Natural killer cell (primary cell): ENCODE results near the gene LRPPRC. TPM values are rescaled to one million over a fixed set of nuclear protein-coding genes. Genes with fewer than 3 reads are reported as not detected.
"Not testable (repeated sequence)": the region's sequence is repeated elsewhere in the genome, so short reads cannot be mapped to it uniquely, and the experiment has no call there.

Source experiments
- ATAC-seq, 3 donors: fragments of 150-1000 bp in 2 of 3; fragments of 200-7000 bp in 1 of 3; cut with Tn5 transposase; 1 replicate in 1 of 3; 2 replicates in 2 of 3; pipeline ENCODE4 v1.10.0; 2021; ENCODE audit warnings: mild to moderate bottlenecking in 2 of 3, moderate library complexity in 2 of 3
- DNase-seq, 2 donors: peaks; one replicate each; pipeline versions ENCODE4 v3.0.0 to v3.0.0-alpha.2; 2013 to 2021; ENCODE audit warnings: mixed read lengths in 1 of 2
- H3K27ac ChIP-seq: one replicate; pipeline ENCODE4 v1.5.1; 2013; ENCODE audit warnings: mild to moderate bottlenecking, low read length
- H3K27me3 ChIP-seq: one replicate; pipeline ENCODE4 v1.6.1; 2013; ENCODE audit warnings: low read length; ENCODE audit not compliant: control insufficient read depth, insufficient read depth
- H3K36me3 ChIP-seq: one replicate; pipeline ENCODE4 v1.6.1; 2013; ENCODE audit warnings: low read length; ENCODE audit not compliant: control insufficient read depth, insufficient read depth
- H3K4me1 ChIP-seq: one replicate; pipeline ENCODE4 v1.6.1; 2013; ENCODE audit warnings: low read length; ENCODE audit not compliant: control insufficient read depth, insufficient read depth
- H3K4me3 ChIP-seq: one replicate; pipeline ENCODE4 v1.5.1; 2013; ENCODE audit warnings: low read length
- H3K9me3 ChIP-seq: one replicate; pipeline ENCODE4 v1.6.1; 2013; ENCODE audit warnings: low read length; ENCODE audit not compliant: control insufficient read depth, insufficient read depth
- H3K27ac Mint-ChIP-seq, 2 donors: one replicate each; pipeline ENCODE4 v1.8.0; 2022; ENCODE audit warnings: mild to moderate bottlenecking in 2 of 2, mixed read lengths in 2 of 2, moderate library complexity in 1 of 2
- H3K27me3 Mint-ChIP-seq, 2 donors: one replicate each; pipeline ENCODE4 v1.8.0; 2022; ENCODE audit warnings: low read depth in 2 of 2, mixed read lengths in 2 of 2
- H3K36me3 Mint-ChIP-seq: one replicate; pipeline ENCODE4 v1.8.0; 2022; ENCODE audit warnings: mixed read lengths
- H3K4me1 Mint-ChIP-seq, 2 donors: one replicate each; pipeline ENCODE4 v1.8.0; 2022; ENCODE audit warnings: mixed read lengths in 2 of 2
- H3K4me3 Mint-ChIP-seq: one replicate; pipeline ENCODE4 v1.8.0; 2022; ENCODE audit warnings: mild to moderate bottlenecking, moderate library complexity, mixed read lengths
- H3K9me3 Mint-ChIP-seq, 2 donors: one replicate each; pipeline ENCODE4 v1.8.0; 2022; ENCODE audit warnings: mixed read lengths in 2 of 2
- CTCF ChIP-seq: fragments of 200-600 bp; IDR thresholded peaks from one replicate; pipeline ENCODE4 v1.8.0; 2022; ENCODE audit warnings: antibody characterized with exemption
- WGBS: methylation state at CpG from one replicate; pipeline ENCODE4 v1.1.7; 2013; ENCODE audit warnings: missing lambda C conversion rate; ENCODE audit not compliant: insufficient coverage; 5-methylcytosine and 5-hydroxymethylcytosine counted together
- intact Hi-C: fragments of 100-400 bp; cut with micrococcal nuclease; formaldehyde crosslinking; loops from one replicate; pipeline ENCODE4 v1.14.2; 2022
- total RNA-seq, 4 donors: library from RNA; stranded (reverse); fragments of 120-200 nt in 1 of 4; gene quantifications; one replicate each; pipeline versions ENCODE4 v1.2.3 to v1.2.4, GENCODE V29; 2013 to 2022

LRPPRC gene
- total RNA-seq, 3 donors from 2014 or later (not counting 1 experiment from before 2014, with no cell fraction given): 43.5 to 53.8 (median 48.4) TPM

DNA sequence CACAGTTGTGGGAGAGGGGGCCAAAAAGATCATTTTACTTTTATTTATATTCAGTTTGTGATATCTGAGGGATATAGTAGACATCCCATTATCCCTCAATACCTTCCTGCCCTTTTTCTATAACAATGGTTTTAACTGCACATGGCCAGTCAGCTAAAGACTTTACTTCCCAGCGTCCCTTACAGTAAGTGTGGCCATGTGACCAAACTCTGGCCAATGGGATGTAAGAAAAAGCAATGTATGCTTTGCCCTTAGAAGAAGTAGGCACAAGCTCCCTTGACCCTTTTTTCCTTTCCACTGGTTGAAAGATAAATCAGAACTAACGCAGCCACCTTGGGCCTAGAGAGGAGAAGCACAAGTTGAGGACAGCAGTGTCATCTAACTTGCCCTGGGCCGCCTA, 44.6 kb upstream of the LRPPRC start:
- peaks cover 0 to 3% of the 10 kb centered on the region in 2 donors for H3K27me3 Mint-ChIP-seq
- ATAC-seq (no peak), DNase-seq (no peak)
- intact Hi-C loops: loop anchor here (5.0 kb wide), 1 partner anchor 302 kb away; no protein-coding TSS in a partner anchor
- Histone ChIP-seq H3K36me3 (no peaks in the 10 kb centered on the region), H3K27me3 (no peaks in the 10 kb centered on the region), H3K4me3 (no peak overlapping the region), H3K4me1 (peaks cover 6% of the 10 kb centered on the region), H3K27ac (no peak overlapping the region), H3K9me3 (no peaks in the 10 kb centered on the region)
- 85% methylated on average over 3 of the region's 3 CpGs for WGBS
- no peak overlapping the region for H3K4me3 Mint-ChIP-seq
- TF ChIP-seq CTCF: no peak
- no peaks in the 10 kb centered on the region for H3K36me3 Mint-ChIP-seq
- H3K4me1 Mint-ChIP-seq: no peaks in the 10 kb centered on the region
- H3K9me3 Mint-ChIP-seq: no peaks in the 10 kb centered on the region
- H3K27ac Mint-ChIP-seq: no peak overlapping the region

DNA sequence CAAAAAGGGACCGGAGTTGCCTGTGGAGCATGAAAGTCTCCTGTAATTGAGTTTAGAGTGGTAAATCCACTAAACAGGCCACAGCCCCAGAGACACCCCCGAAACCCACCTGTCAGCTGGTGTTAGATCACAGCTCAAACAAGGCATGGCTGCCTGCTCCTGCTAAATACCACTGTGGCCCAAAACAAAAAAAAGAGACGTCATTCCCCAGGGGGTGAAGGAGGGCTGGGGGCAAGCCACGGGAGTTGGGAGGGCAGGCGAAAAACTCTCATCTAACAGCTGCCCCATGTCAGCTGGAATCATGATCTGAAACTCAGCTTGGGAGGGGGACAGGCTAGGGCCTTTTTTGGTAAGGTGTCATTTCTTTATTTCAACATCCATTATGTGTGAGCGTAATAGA, 42.5 kb upstream of the LRPPRC start:
- no peak overlapping the region for H3K4me3 Mint-ChIP-seq
- WGBS: 86% methylated on average over 6 of the region's 6 CpGs
- H3K36me3 Mint-ChIP-seq: no peaks in the 10 kb centered on the region
- no peaks in the 10 kb centered on the region for H3K4me1 ChIP-seq
- H3K27ac ChIP-seq: no peak overlapping the region
- no peak overlapping the region for H3K27ac Mint-ChIP-seq
- intact Hi-C loops: no loop called here
- H3K27me3 Mint-ChIP-seq: peaks cover 0 to 3% of the 10 kb centered on the region in 2 donors
- H3K4me3 ChIP-seq: no peak overlapping the region
- H3K27me3 ChIP-seq: no peaks in the 10 kb centered on the region
- H3K4me1 Mint-ChIP-seq: no peaks in the 10 kb centered on the region
- H3K36me3 ChIP-seq: no peaks in the 10 kb centered on the region
- DNase-seq: no peak
- no peak for TF ChIP-seq CTCF
- no peak for ATAC-seq
- H3K9me3 ChIP-seq: no peaks in the 10 kb centered on the region
- no peaks in the 10 kb centered on the region for H3K9me3 Mint-ChIP-seq

GRCh38 chr2:44037221-44037620, 41.4 kb upstream of the LRPPRC start:
- ATAC-seq (no peak), DNase-seq (no peak)
- WGBS: 95% methylated on average over 2 of the region's 2 CpGs
- no peak for TF ChIP-seq CTCF
- H3K27ac Mint-ChIP-seq: no peak overlapping the region
- H3K27ac ChIP-seq: no peak overlapping the region
- H3K9me3 ChIP-seq: no peaks in the 10 kb centered on the region
- H3K4me3 ChIP-seq: no peak overlapping the region
- no peaks in the 10 kb centered on the region for H3K9me3 Mint-ChIP-seq
- H3K27me3 Mint-ChIP-seq: peaks cover 0 to 7% of the 10 kb centered on the region in 2 donors
- H3K36me3 Mint-ChIP-seq: no peaks in the 10 kb centered on the region
- no peaks in the 10 kb centered on the region for H3K27me3 ChIP-seq
- intact Hi-C loops: no loop called here
- no peak overlapping the region for H3K4me3 Mint-ChIP-seq
- no peaks in the 10 kb centered on the region for H3K4me1 ChIP-seq
- H3K4me1 Mint-ChIP-seq: no peaks in the 10 kb centered on the region
- no peaks in the 10 kb centered on the region for H3K36me3 ChIP-seq

DNA sequence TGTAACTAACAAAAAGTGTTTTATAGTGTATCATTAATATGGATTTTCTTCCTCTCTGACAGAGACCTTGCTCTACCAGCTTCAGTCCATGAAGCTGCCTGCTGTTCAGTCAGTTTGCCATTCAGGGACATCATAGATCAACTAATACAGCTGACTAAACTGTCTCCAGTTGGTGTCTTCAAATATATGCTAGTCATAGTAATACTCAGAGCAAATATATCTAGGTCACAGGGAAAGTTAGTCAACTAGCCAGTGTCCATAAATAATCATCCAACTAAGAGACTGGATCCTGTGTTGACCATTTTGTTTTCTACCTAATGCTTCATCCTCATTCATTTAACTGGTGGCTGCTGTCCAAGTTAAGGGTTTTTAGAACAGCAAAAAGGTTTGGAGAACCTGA, 38.2 kb upstream of the LRPPRC start:
- Mint-ChIP-seq H3K27ac (no peak overlapping the region), H3K4me3 (no peak overlapping the region), H3K4me1 (no peaks in the 10 kb centered on the region), H3K9me3 (no peaks in the 10 kb centered on the region), H3K36me3 (no peaks in the 10 kb centered on the region), H3K27me3 (peaks cover 8 to 17% of the 10 kb centered on the region in 2 donors)
- DNase-seq (no peak), ATAC-seq (no peak)
- Histone ChIP-seq H3K27me3 (no peaks in the 10 kb centered on the region), H3K27ac (no peak overlapping the region), H3K36me3 (no peaks in the 10 kb centered on the region), H3K4me1 (no peaks in the 10 kb centered on the region), H3K4me3 (no peak overlapping the region), H3K9me3 (no peaks in the 10 kb centered on the region)
- intact Hi-C loops: no loop called here
- no peak for TF ChIP-seq CTCF

- H3K27me3 ChIP-seq, H3K9me3 ChIP-seq, H3K27ac ChIP-seq, H3K4me3 Mint-ChIP-seq, H3K4me1 ChIP-seq, DNase-seq, H3K4me3 ChIP-seq, intact Hi-C loops, H3K36me3 Mint-ChIP-seq, H3K27ac Mint-ChIP-seq, H3K36me3 ChIP-seq, ATAC-seq, H3K9me3 Mint-ChIP-seq, H3K4me1 Mint-ChIP-seq: not testable (repeated sequence)
- peaks cover 27% of the 10 kb centered on the region in 2 donors for H3K27me3 Mint-ChIP-seq
- WGBS: 90% methylated on average over 4 of the region's 4 CpGs
Measured at GRCh38 chr2:44027076-44027475, 31.3 kb upstream of the LRPPRC start.
